ENCODE measurements around the gene ADAMTS2. TPM values are rescaled to one million over a fixed set of nuclear protein-coding genes. Genes with fewer than 3 reads are reported as not detected.
A peak's percentile ranks its signal among the peaks of the same experiment; 100 is the strongest.

Gene ADAMTS2
- total RNA-seq, 4 donors from 2014 or later = 6.0 to 20.9 (median 13.5) TPM

- Histone ChIP-seq H3K9me3 (peaks cover 96 to 98% of the 10 kb centered on the region in 2 donors), H3K4me1 (no peaks in the 10 kb centered on the region), H3K36me3 (peaks cover 0 to 48% (median 28%) of the 10 kb centered on the region in 4 donors), H3K27ac (no peak overlapping the region), H3K27me3 (no peaks in the 10 kb centered on the region), H3K4me3 (no peak overlapping the region)
- no peak for DNase-seq
- intact Hi-C loops (cut with DNase I; ENCODE audit: low total_unique reads) = no loop called here
- 92 to 93% methylated on average over 4 of the region's 4 CpGs for WGBS, 2 donors (ENCODE audit: low coverage in 1 of 2)
- TF ChIP-seq POLR2A (IDR thresholded peaks at IDR 0.05) = no peak
- TF ChIP-seq EP300 (IDR thresholded peaks at IDR 0.05; ENCODE audit: low read depth) = no peak
- no peak for TF ChIP-seq CTCF (IDR thresholded peaks at IDR 0.05)
- TF ChIP-seq POLR2AphosphoS5 (IDR thresholded peaks at IDR 0.05) = no peak
- in situ Hi-C loops (cut with MboI; ENCODE audit: low pct_ligation_motif_present in 1 of 4, low pct_unique_long_range_greater_than_20kb in 1 of 4, low sequenced_read_pairs in 3 of 4) = no loop called here
Measured at GRCh38 chr5:179080724-179081123, 264.5 kb downstream of the ADAMTS2 start.

- in situ Hi-C loops (cut with MboI; ENCODE audit: low pct_ligation_motif_present in 1 of 4, low pct_unique_long_range_greater_than_20kb in 1 of 4, low sequenced_read_pairs in 3 of 4) = no loop called here
- Histone ChIP-seq H3K4me1 (no peaks in the 10 kb centered on the region), H3K36me3 (peaks cover 0 to 54% (median 31%) of the 10 kb centered on the region in 4 donors), H3K9me3 (peaks cover 97 to 98% of the 10 kb centered on the region in 2 donors), H3K27me3 (no peaks in the 10 kb centered on the region), H3K27ac (no peak overlapping the region), H3K4me3 (no peak overlapping the region)
- 97 to 99% methylated on average over 11 of the region's 11 CpGs for WGBS, 2 donors (ENCODE audit: low coverage in 1 of 2)
- TF ChIP-seq POLR2A (IDR thresholded peaks at IDR 0.05) = no peak
- TF ChIP-seq EP300 (IDR thresholded peaks at IDR 0.05; ENCODE audit: low read depth) = no peak
- TF ChIP-seq POLR2AphosphoS5 (IDR thresholded peaks at IDR 0.05) = no peak
- no peak for TF ChIP-seq CTCF (IDR thresholded peaks at IDR 0.05)
- intact Hi-C loops (cut with DNase I; ENCODE audit: low total_unique reads) = no loop called here
- no peak for DNase-seq
Measured at GRCh38 chr5:179079165-179079987, 265.9 kb downstream of the ADAMTS2 start.

- Histone ChIP-seq H3K9me3 (peaks cover 48 to 53% of the 10 kb centered on the region in 2 donors), H3K4me3 (no peak overlapping the region), H3K36me3 (peaks cover 0 to 33% (median 3%) of the 10 kb centered on the region in 4 donors), H3K27me3 (no peaks in the 10 kb centered on the region), H3K27ac (no peak overlapping the region), H3K4me1 (peaks cover 0 to 9% (median 6%) of the 10 kb centered on the region in 4 donors)
- intact Hi-C loops (cut with DNase I; ENCODE audit: low total_unique reads) (loop anchor here (10.0 kb wide), 1 partner anchor 331 kb away; the partner anchor contains the start of gene ZNF354A), in situ Hi-C loops (cut with MboI; ENCODE audit: low pct_ligation_motif_present in 1 of 4, low pct_unique_long_range_greater_than_20kb in 1 of 4, low sequenced_read_pairs in 3 of 4) (loop anchor here in 3 of 4 donors (25.0 kb wide), 2 partner anchors 203 to 353 kb away; partner anchors contain the start of gene ZNF354B (in 1 of the 3))
- 88 to 92% methylated on average over 3 to 6 of the region's 6 CpGs for WGBS, 2 donors (ENCODE audit: low coverage in 1 of 2)
- TF ChIP-seq EP300 (IDR thresholded peaks at IDR 0.05; ENCODE audit: low read depth) = no peak
- TF ChIP-seq POLR2A (IDR thresholded peaks at IDR 0.05) = no peak
- TF ChIP-seq CTCF (IDR thresholded peaks at IDR 0.05) = no peak
- no peak for TF ChIP-seq POLR2AphosphoS5 (IDR thresholded peaks at IDR 0.05)
- DNase-seq = no peak
Measured at GRCh38 chr5:179065703-179066102, 279.6 kb downstream of the ADAMTS2 start.

GRCh38 chr5:179061025-179061424 lies 284.2 kb downstream of the ADAMTS2 start:
- Histone ChIP-seq H3K4me3 (peak overlapping the region; percentile 38 to 84 (median 70)), H3K36me3 (peaks cover 0 to 6% (median 0%) of the 10 kb centered on the region in 4 donors), H3K27me3 (no peaks in the 10 kb centered on the region), H3K4me1 (peaks cover 0 to 9% (median 6%) of the 10 kb centered on the region in 4 donors), H3K27ac (no peak overlapping the region), H3K9me3 (peaks cover 7 to 13% of the 10 kb centered on the region in 2 donors)
- TF ChIP-seq POLR2AphosphoS5 (IDR thresholded peaks at IDR 0.05) = no peak
- in situ Hi-C loops (cut with MboI; ENCODE audit: low pct_ligation_motif_present in 1 of 4, low pct_unique_long_range_greater_than_20kb in 1 of 4, low sequenced_read_pairs in 3 of 4) = loop anchor here in 3 of 4 donors (25.0 kb wide), 2 partner anchors 199 to 349 kb away; partner anchors contain the start of gene ZNF354B (in 1 of the 3)
- intact Hi-C loops (cut with DNase I; ENCODE audit: low total_unique reads) = loop anchor here (10.0 kb wide), 1 partner anchor 326 kb away; the partner anchor contains the start of gene ZNF354A
- 93% methylated on average over 19 of the region's 19 CpGs; no CpG with 5 or more reads in 1 of the 2 donors for WGBS, 2 donors (ENCODE audit: low coverage in 1 of 2)
- DNase-seq = no peak

Small RNA genes lying within 50 kb of the gene (small RNA-seq; reads per million reads assigned to genes)
- gene AC109479.2 = 0 reads per million in 4 donors

Other genes with a start within 250 kb of the ADAMTS2 start
- gene RUFY1, start 205.1 kb upstream of the ADAMTS2 start, total RNA-seq = 10 to 100 TPM; 37.7 to 98.5 (median 52.7) TPM

Data from transverse colon (tissue), 4 donors.